Progenitor cell of endocrine pancreas (in vitro differentiated cells): Measurements from ENCODE around the gene ATG4A. TPM values are rescaled to one million over a fixed set of nuclear protein-coding genes. Genes with fewer than 3 reads are reported as not detected.

Source experiments
- DNase-seq: peaks from one replicate; pipeline ENCODE4 v3.0.0; 2021; ENCODE audit warnings: low spot score; ENCODE audit not compliant: unreplicated experiment
- H3K27ac Mint-ChIP-seq: 2 replicates; pipeline ENCODE4 v1.8.0; 2021; ENCODE audit warnings: mild to moderate bottlenecking, moderate library complexity, mixed read lengths
- H3K27me3 Mint-ChIP-seq: 2 replicates; pipeline ENCODE4 v1.8.0; 2021; ENCODE audit warnings: mixed read lengths
- H3K36me3 Mint-ChIP-seq: 2 replicates; pipeline ENCODE4 v1.8.0; 2022; ENCODE audit warnings: mixed read lengths; ENCODE audit not compliant: insufficient read depth
- H3K4me1 Mint-ChIP-seq: 2 replicates; pipeline ENCODE4 v1.8.0; 2021; ENCODE audit warnings: low read depth, mixed read lengths
- H3K4me3 Mint-ChIP-seq: 2 replicates; pipeline ENCODE4 v1.8.0; 2021; ENCODE audit warnings: low read depth, mild to moderate bottlenecking, moderate library complexity, mixed read lengths
- H3K9me3 Mint-ChIP-seq: 2 replicates; pipeline ENCODE4 v1.8.0; 2021; ENCODE audit warnings: low read depth, mixed read lengths
- CTCF ChIP-seq: fragments of 200-600 bp; sonication (generic); IDR thresholded peaks from one replicate; pipeline ENCODE4 v1.5.0; 2021; ENCODE audit warnings: antibody characterized with exemption, mild to moderate bottlenecking; ENCODE audit not compliant: unreplicated experiment
- total RNA-seq: library from RNA; stranded (reverse); gene quantifications from 2 replicates; pipeline ENCODE4 v1.2.1, GENCODE V29; 2021

Gene ATG4A
- total RNA-seq, 1 donor from 2014 or later, result 12.6 TPM

GRCh38 chrX:108199691-108200090, 108.1 kb downstream of the ATG4A start:
- no peaks in the 10 kb centered on the region for H3K9me3 Mint-ChIP-seq
- no peaks in the 10 kb centered on the region for H3K27me3 Mint-ChIP-seq
- no peak overlapping the region for H3K27ac Mint-ChIP-seq
- peak; percentile 68 for TF ChIP-seq CTCF
- DNase-seq, result no peak
- H3K4me3 Mint-ChIP-seq, result no peak overlapping the region
- H3K36me3 Mint-ChIP-seq, result peaks cover 5% of the 10 kb centered on the region
- no peaks in the 10 kb centered on the region for H3K4me1 Mint-ChIP-seq

- DNase-seq, result no peak
- TF ChIP-seq CTCF, result no peak
- no peaks in the 10 kb centered on the region for H3K9me3 Mint-ChIP-seq
- H3K4me1 Mint-ChIP-seq, result peaks cover under 1% of the 10 kb centered on the region
- H3K4me3 Mint-ChIP-seq, result no peak overlapping the region
- H3K27ac Mint-ChIP-seq, result no peak overlapping the region
- no peaks in the 10 kb centered on the region for H3K27me3 Mint-ChIP-seq
- H3K36me3 Mint-ChIP-seq, result peaks cover 5% of the 10 kb centered on the region
Observed at GRCh38 chrX:108203540-108203939, 112.0 kb downstream of the ATG4A start.

Other genes with a start within 250 kb of the ATG4A start
- gene TEX13B, start 109.4 kb upstream of the ATG4A start, total RNA-seq, result not detected in 2 replicates
- gene VSIG1, start 46.7 kb upstream of the ATG4A start, total RNA-seq, result 67.9 and 85.3 TPM in 2 replicates
- 84.7 and 87.4 TPM in 2 replicates for gene PSMD10, start 236 bp upstream of the ATG4A start, total RNA-seq